ENCODE results near the gene LCA5. TPM values are rescaled to one million over a fixed set of nuclear protein-coding genes. Genes with fewer than 3 reads are reported as not detected.
A peak's percentile ranks its signal among the peaks of the same experiment; 100 is the strongest.

Gene LCA5
- total RNA-seq, 2 donors from 2014 or later: 6.4 to 11.1 TPM

GRCh38 chr6:79570129-79571029 lies 33.1 kb upstream of the LCA5 start:
- peaks cover 6% of the 10 kb centered on the region for H3K36me3 ChIP-seq (ENCODE audit: control insufficient read depth, insufficient read depth, low read length)
- H3K27me3 Mint-ChIP-seq (ENCODE audit: insufficient read depth): no peaks in the 10 kb centered on the region
- H3K4me1 Mint-ChIP-seq: peaks cover 58% of the 10 kb centered on the region
- H3K27ac Mint-ChIP-seq: peak overlapping the region; percentile 91
- peaks cover 9% of the 10 kb centered on the region for H3K9me3 ChIP-seq (ENCODE audit: control insufficient read depth, low read length)
- peaks cover 29% of the 10 kb centered on the region for H3K4me1 ChIP-seq (ENCODE audit: control insufficient read depth, insufficient read depth, low read length)
- H3K36me3 Mint-ChIP-seq (ENCODE audit: low read depth): no peaks in the 10 kb centered on the region
- H3K4me3 Mint-ChIP-seq: peak overlapping the region; percentile 26
- TF ChIP-seq CTCF (conservative IDR thresholded peaks at IDR 0.05): peak; percentile 80
- peak overlapping the region; percentile 57 for H3K27ac ChIP-seq (ENCODE audit: low read depth, low read length)
- H3K9me3 Mint-ChIP-seq: no peaks in the 10 kb centered on the region
- WGBS, 2 experiments (ENCODE audit: insufficient coverage in 1 of 2, insufficient read length in 1 of 2): 56 to 100% methylated on average over 1 to 3 of the region's 3 CpGs
- peak overlapping the region; percentile 49 for H3K4me3 ChIP-seq (ENCODE audit: low read length)
- H3K9ac ChIP-seq (ENCODE audit: extremely low read depth, low read length, poor library complexity, severe bottlenecking): peak overlapping the region; percentile 73
- H3K27me3 ChIP-seq (ENCODE audit: control insufficient read depth, insufficient read depth, low read length, poor library complexity, severe bottlenecking): no peaks in the 10 kb centered on the region
- DNase-seq: peak; percentile 85

GRCh38 chr6:79568996-79569395 lies 31.8 kb upstream of the LCA5 start:
- Histone ChIP-seq H3K4me1 (ENCODE audit: control insufficient read depth, insufficient read depth, low read length) (peaks cover 27% of the 10 kb centered on the region), H3K9ac (ENCODE audit: extremely low read depth, low read length, poor library complexity, severe bottlenecking) (peak overlapping the region; percentile 2), H3K9me3 (ENCODE audit: control insufficient read depth, low read length) (peaks cover 10% of the 10 kb centered on the region), H3K27me3 (ENCODE audit: control insufficient read depth, insufficient read depth, low read length, poor library complexity, severe bottlenecking) (no peaks in the 10 kb centered on the region), H3K4me3 (ENCODE audit: low read length) (no peak overlapping the region), H3K27ac (ENCODE audit: low read depth, low read length) (no peak overlapping the region), H3K36me3 (ENCODE audit: control insufficient read depth, insufficient read depth, low read length) (peaks cover 6% of the 10 kb centered on the region)
- peak overlapping the region; percentile 31 for H3K4me3 Mint-ChIP-seq
- H3K4me1 Mint-ChIP-seq: peaks cover 46% of the 10 kb centered on the region
- H3K27me3 Mint-ChIP-seq (ENCODE audit: insufficient read depth): no peaks in the 10 kb centered on the region
- TF ChIP-seq CTCF (conservative IDR thresholded peaks at IDR 0.05): no peak
- no peak for DNase-seq
- WGBS, 2 experiments (ENCODE audit: insufficient coverage in 1 of 2, insufficient read length in 1 of 2): 92 to 100% methylated on average over 2 of the region's 2 CpGs
- H3K27ac Mint-ChIP-seq: peak overlapping the region; percentile 91
- no peaks in the 10 kb centered on the region for H3K36me3 Mint-ChIP-seq (ENCODE audit: low read depth)
- H3K9me3 Mint-ChIP-seq: no peaks in the 10 kb centered on the region

- no peak for DNase-seq
- Histone ChIP-seq H3K36me3 (ENCODE audit: control insufficient read depth, insufficient read depth, low read length) (peaks cover 6% of the 10 kb centered on the region), H3K4me1 (ENCODE audit: control insufficient read depth, insufficient read depth, low read length) (peaks cover 8% of the 10 kb centered on the region), H3K9ac (ENCODE audit: extremely low read depth, low read length, poor library complexity, severe bottlenecking) (no peak overlapping the region), H3K27me3 (ENCODE audit: control insufficient read depth, insufficient read depth, low read length, poor library complexity, severe bottlenecking) (no peaks in the 10 kb centered on the region), H3K9me3 (ENCODE audit: control insufficient read depth, low read length) (peaks cover 10% of the 10 kb centered on the region), H3K27ac (ENCODE audit: low read depth, low read length) (no peak overlapping the region), H3K4me3 (ENCODE audit: low read length) (no peak overlapping the region)
- Mint-ChIP-seq H3K36me3 (ENCODE audit: low read depth) (peaks cover 19% of the 10 kb centered on the region), H3K4me1 (peaks cover 27% of the 10 kb centered on the region), H3K27ac (no peak overlapping the region), H3K9me3 (no peaks in the 10 kb centered on the region), H3K4me3 (no peak overlapping the region), H3K27me3 (ENCODE audit: insufficient read depth) (no peaks in the 10 kb centered on the region)
- 86% methylated on average over 2 of the region's 2 CpGs; no CpG with 5 or more reads in 1 of the 2 experiments for WGBS, 2 experiments (ENCODE audit: insufficient coverage in 1 of 2, insufficient read length in 1 of 2)
- TF ChIP-seq CTCF (conservative IDR thresholded peaks at IDR 0.05): no peak
These were observed 27.4 kb upstream of the LCA5 start for GRCh38 chr6:79564636-79565035.

Measured in endodermal cell (in vitro differentiated cells).